ENCODE data around the gene MEGF6.

Gene MEGF6

GRCh38 chr1:3470650-3471355 is 140.5 kb downstream of the MEGF6 start:
- DNase-seq (ENCODE audit: low read depth) = no peak

DNA sequence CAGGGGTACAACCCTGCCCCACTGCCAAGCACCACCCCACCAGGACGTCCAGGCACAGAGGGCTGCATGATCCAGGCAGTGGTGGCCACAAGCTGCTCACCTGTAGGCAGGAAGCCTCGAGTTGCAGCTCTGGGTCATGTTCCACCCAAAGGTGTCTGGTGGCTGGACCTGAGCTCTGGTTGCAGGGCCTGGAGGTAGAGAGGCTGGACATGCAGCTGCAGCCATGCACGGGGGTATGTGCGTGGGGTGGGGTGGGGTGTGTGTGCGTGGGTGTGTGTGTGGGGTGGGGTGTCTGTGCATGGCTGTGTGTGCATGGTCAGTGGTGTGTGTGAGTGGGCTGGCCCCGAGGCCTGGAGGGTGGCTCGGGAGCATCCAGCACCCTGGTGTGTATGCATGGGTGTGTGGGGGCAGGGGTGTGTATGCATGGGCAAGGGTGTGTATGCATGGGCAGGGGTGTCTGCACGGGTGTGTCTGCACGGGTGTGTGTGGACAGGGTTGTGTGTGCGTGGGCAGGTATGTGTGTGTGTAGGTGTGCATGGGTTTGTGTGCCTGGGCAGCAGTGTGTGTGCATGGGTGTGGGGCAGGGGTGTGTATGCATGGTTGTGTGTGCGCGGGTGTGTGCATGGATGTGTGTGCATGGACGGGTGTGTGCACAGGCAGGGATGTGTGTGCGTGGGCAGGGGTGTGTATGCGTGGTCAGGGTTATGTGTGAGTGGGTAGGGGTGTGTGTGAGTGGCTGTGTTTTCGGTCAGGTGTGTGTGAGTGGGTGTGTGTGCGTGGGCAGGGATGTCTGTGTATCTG is 141.3 kb downstream of the MEGF6 start:
- TF ChIP-seq CTCF (conservative IDR thresholded peaks at IDR 0.05; ENCODE audit: low read depth, low read length) = no peak
- DNase-seq (ENCODE audit: low read depth) = no peak
- no peak overlapping the region for H3K4me3 ChIP-seq (ENCODE audit: low read depth, low read length)

More at GRCh38 chr1:3470650-3471355, 140.5 kb downstream of the MEGF6 start:
- H3K4me3 ChIP-seq (ENCODE audit: low read depth, low read length) = no peak overlapping the region
- no peak for TF ChIP-seq CTCF (conservative IDR thresholded peaks at IDR 0.05; ENCODE audit: low read depth, low read length)

GRCh38 chr1:3469104-3469848 is 142.0 kb downstream of the MEGF6 start:
- no peak for TF ChIP-seq CTCF (conservative IDR thresholded peaks at IDR 0.05; ENCODE audit: low read depth, low read length)
- no peak for DNase-seq (ENCODE audit: low read depth)
- H3K4me3 ChIP-seq (ENCODE audit: low read depth, low read length) = no peak overlapping the region

DNA sequence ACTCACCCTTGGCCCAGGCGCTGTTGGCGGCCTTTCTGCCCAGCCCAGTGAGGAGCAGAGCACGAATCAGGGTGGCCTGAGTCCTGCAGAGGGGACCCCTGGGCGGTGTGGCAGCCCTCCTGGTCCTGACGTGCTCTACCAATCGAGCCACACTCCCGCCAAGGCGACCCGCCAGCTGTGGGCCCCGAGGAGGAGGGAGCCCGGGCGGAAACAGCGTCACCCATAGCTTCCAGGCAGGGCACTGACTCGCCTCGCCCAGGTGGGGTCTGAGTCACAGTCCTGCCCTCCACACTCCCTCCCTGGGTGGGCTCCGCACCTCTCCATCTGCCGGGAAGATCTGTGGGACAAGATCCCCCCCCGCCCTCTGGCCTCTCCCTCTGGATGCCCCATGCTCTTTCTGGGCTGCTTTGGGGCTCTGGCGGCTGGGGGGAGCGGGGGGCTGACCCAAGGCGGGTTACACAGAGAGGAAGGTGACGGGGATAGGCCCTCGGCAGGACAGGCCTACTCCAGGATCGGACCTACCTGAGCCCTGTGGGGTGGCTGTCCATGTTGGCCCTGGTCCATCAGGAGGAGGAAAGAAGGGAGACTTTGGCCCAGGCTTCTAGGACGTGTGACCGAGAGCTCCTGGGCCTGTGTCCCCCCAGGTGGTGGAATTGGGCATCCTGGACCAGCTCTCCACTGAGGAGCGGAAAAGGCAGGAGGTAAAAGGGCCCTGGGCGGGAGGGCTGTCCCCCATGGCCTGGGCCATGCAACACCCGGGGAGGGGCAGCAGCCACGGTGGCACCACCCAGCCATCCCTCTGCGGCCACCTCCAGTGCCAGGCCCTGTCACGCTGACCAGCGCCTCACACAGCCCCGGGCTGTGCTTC is 142.8 kb downstream of the MEGF6 start:
- TF ChIP-seq CTCF (conservative IDR thresholded peaks at IDR 0.05; ENCODE audit: low read depth, low read length) = no peak
- no peak overlapping the region for H3K4me3 ChIP-seq (ENCODE audit: low read depth, low read length)
- DNase-seq (ENCODE audit: low read depth) = no peak

DNA sequence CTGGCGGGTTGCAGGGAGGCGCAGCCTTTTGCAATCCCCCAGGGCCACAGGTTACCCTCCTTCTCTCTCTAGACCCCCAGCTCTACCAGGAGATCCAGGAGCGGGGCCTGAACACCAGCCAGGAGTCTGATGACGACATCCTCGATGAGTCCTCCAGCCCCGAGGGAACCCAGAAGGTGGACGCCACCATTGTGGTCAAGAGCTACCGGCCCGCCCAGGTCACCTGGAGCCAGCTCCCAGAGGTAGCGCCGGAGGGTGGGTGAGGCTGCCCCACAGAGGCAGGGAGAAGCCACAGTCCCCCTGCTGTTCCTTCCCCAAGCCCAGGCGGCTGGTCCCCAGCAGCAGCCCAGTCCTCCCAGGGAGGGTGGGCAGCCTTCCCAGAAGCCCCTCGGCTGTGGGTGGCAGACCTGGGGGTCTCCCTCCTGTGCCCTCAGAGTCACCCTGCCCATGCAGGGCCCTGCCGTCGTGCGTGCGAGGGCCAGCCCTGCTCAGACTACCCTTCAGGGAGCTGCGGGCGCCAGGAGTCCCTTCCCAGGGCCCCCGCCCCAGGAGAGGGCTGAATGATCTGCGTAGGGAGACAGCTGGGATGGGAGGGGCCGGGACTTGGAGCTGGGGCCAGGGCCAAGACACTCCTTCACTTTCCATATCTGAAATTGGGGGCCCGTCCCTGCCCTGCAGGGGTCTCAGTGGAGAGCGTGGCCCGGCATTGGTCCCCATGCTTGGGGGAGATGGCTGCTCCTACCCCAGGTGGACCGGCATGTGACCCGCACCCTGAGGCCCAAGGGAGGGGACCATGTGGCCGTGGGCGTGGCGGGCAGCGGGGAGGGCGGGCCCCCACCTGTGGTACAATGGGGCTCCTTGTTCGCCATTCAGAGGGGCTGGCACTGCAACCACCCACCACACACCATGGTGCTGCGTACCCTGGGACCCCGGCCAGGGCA is 143.9 kb downstream of the MEGF6 start:
- TF ChIP-seq CTCF (conservative IDR thresholded peaks at IDR 0.05; ENCODE audit: low read depth, low read length) = no peak
- no peak for DNase-seq (ENCODE audit: low read depth)
- H3K4me3 ChIP-seq (ENCODE audit: low read depth, low read length) = no peak overlapping the region
